Naive thymus-derived CD4-positive, alpha-beta T cell (primary cell): ENCODE measurements around the gene MBD6. TPM values are rescaled to one million over a fixed set of nuclear protein-coding genes. Genes with fewer than 3 reads are reported as not detected.

Experiments
- ATAC-seq: fragments of 150-1000 bp; cut with Tn5 transposase; 2 replicates; pipeline ENCODE4 v1.10.0; 2021; ENCODE audit warnings: mild to moderate bottlenecking, moderate library complexity
- CTCF ChIA-PET: fragments of 350-600 bp; sonication (Branson Sonifier 250); formaldehyde crosslinking; loops from one replicate; lab custom pipeline; 2021; ENCODE audit warnings: antibody characterized with exemption; lab: Charles Lee
- POLR2A ChIA-PET: fragments of 350-600 bp; sonication (Branson Sonifier 250); formaldehyde crosslinking; loops from one replicate; lab custom pipeline; 2021; ENCODE audit warnings: antibody characterized with exemption, inconsistent platforms; lab: Charles Lee
- DNase-seq, 9 donors: peaks; one replicate each; pipeline versions ENCODE4 v3.0.0 to v3.0.0-alpha.2; 2020 to 2022; ENCODE audit warnings: mixed read lengths in 1 of 9
- H3K27ac ChIP-seq: one replicate; pipeline ENCODE4 v1.7.0; 2013; ENCODE audit warnings: mild to moderate bottlenecking, low read depth, low read length, moderate library complexity
- H3K27me3 ChIP-seq, 2 donors: one replicate each; pipeline ENCODE4 v1.7.0; 2013; ENCODE audit warnings: low read length in 2 of 2, mild to moderate bottlenecking in 2 of 2, moderate library complexity in 2 of 2; ENCODE audit not compliant: control insufficient read depth in 2 of 2, insufficient read depth in 2 of 2
- H3K36me3 ChIP-seq, 3 experiments: 1 replicate in 2 of 3; 2 replicates in 1 of 3; pipeline ENCODE4 v1.7.0; 2013; ENCODE audit warnings: low read length in 3 of 3, mild to moderate bottlenecking in 3 of 3, moderate library complexity in 1 of 3; ENCODE audit not compliant: insufficient read depth in 3 of 3, control insufficient read depth in 2 of 3
- H3K4me1 ChIP-seq, 2 donors: one replicate each; pipeline ENCODE4 v1.7.0; 2013; ENCODE audit warnings: low read length in 2 of 2, mild to moderate bottlenecking in 2 of 2, moderate library complexity in 1 of 2; ENCODE audit not compliant: control insufficient read depth in 2 of 2, insufficient read depth in 2 of 2
- H3K4me3 ChIP-seq: 2 replicates; pipeline ENCODE4 v1.7.0; 2013; ENCODE audit warnings: mild to moderate bottlenecking, low read length
- H3K9me3 ChIP-seq, 3 experiments: 1 replicate in 2 of 3; 2 replicates in 1 of 3; pipeline ENCODE4 v1.7.0; 2013; ENCODE audit warnings: low read length in 3 of 3; ENCODE audit not compliant: control insufficient read depth in 2 of 3
- H3K27ac Mint-ChIP-seq, 9 donors: one replicate each; pipeline ENCODE4 v1.8.0; 2020 to 2022; ENCODE audit warnings: mixed read lengths in 9 of 9, mild to moderate bottlenecking in 8 of 9, moderate library complexity in 5 of 9, inconsistent platforms in 2 of 9
- H3K27me3 Mint-ChIP-seq, 5 donors: one replicate each; pipeline ENCODE4 v1.8.0; 2021 to 2022; ENCODE audit warnings: mixed read lengths in 5 of 5, mild to moderate bottlenecking in 1 of 5
- H3K36me3 Mint-ChIP-seq, 5 donors: one replicate each; pipeline ENCODE4 v1.8.0; 2020 to 2022; ENCODE audit warnings: mixed read lengths in 5 of 5, mild to moderate bottlenecking in 3 of 5, inconsistent platforms in 1 of 5
- H3K4me1 Mint-ChIP-seq, 7 donors: one replicate each; pipeline ENCODE4 v1.8.0; 2020 to 2022; ENCODE audit warnings: mixed read lengths in 7 of 7, mild to moderate bottlenecking in 3 of 7, inconsistent platforms in 1 of 7
- H3K4me3 Mint-ChIP-seq, 10 donors: one replicate each; pipeline ENCODE4 v1.8.0; 2020 to 2022; ENCODE audit warnings: mild to moderate bottlenecking in 10 of 10, mixed read lengths in 10 of 10, moderate library complexity in 6 of 10, inconsistent platforms in 2 of 10
- H3K9me3 Mint-ChIP-seq, 11 donors: one replicate each; pipeline ENCODE4 v1.8.0; 2020 to 2022; ENCODE audit warnings: mixed read lengths in 11 of 11, mild to moderate bottlenecking in 4 of 11, inconsistent platforms in 1 of 11, moderate library complexity in 1 of 11
- intact Hi-C, 2 donors: fragments of 100-400 bp; cut with micrococcal nuclease; formaldehyde crosslinking; loops; one replicate each; pipeline ENCODE4 v1.15.1; 2023
- polyA plus RNA-seq, 2 donors: library from polyadenylated mRNA; unstranded; fragments of 300-500 nt; fragmentation: Illumina TruSeq; gene quantifications; one replicate each; pipeline ENCODE4 v1.2.3, GENCODE V29; 2021
- total RNA-seq, 6 experiments: library from RNA in 5 of 6; stranded (reverse) in 5 of 6; gene quantifications; 1 replicate in 5 of 6; 2 replicates in 1 of 6; pipeline ENCODE4 v1.2.3 and lab custom pipeline; 2021 to 2026

MBD6 gene
- total and polyA plus RNA-seq, 7 experiments from 2014 or later: 0.50 to 127 (median 108) TPM

DNA sequence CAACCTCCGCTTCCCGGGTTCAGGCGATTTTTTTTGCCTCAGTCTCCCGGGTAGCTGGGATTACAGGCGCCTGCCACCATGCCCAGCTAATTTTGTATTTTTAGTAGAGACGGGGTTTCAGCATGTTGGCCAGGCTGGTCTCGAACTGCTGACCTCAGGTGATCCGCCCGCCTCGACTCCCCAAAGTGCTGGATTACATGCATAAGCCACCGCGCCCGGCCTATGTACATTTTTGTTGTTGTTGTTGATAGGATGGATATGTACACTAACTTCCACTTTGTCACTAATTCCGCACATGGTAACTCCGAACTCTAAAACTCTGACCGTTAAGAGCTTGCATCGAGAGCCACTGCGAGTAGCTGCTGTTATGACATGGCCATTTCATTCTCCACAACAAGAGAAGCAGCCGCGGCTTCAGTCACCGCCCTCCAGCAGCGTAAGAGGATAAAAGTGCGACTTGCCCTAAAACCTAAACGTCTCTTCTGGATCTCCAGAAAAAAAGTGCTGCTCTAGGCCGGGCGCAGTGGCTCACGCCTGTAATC is 35.5 kb upstream of the MBD6 start:
- Mint-ChIP-seq H3K4me1 (peaks cover 21 to 48% (median 39%) of the 10 kb centered on the region in 7 donors), H3K9me3 (no peaks in the 10 kb centered on the region), H3K36me3 (peaks cover 7 to 21% (median 17%) of the 10 kb centered on the region in 5 donors), H3K4me3 (peak overlapping the region in 7 of 10 donors; percentile 89 to 100 (median 97)), H3K27me3 (peaks cover 0 to 2% (median 0%) of the 10 kb centered on the region in 5 donors), H3K27ac (peak overlapping the region; percentile 86 to 99 (median 96))
- Histone ChIP-seq H3K36me3 (peaks cover 0 to 35% (median 10%) of the 10 kb centered on the region in 3 experiments), H3K27ac (peak overlapping the region; percentile 86), H3K9me3 (no peaks in the 10 kb centered on the region), H3K4me3 (no peak overlapping the region), H3K4me1 (peaks cover 17 to 21% of the 10 kb centered on the region in 2 donors), H3K27me3 (no peaks in the 10 kb centered on the region)
- POLR2A ChIA-PET: interaction anchor here (0.9 to 6.7 kb wide), 6 partner anchors 9 to 112 kb away, joined by 3 to 52 read pairs (median 5); partner anchors contain the start of gene ARHGAP9
- CTCF ChIA-PET: interaction anchor here (0.7 to 1.2 kb wide), 2 partner anchors 10 to 46 kb away, joined by 3 to 9 read pairs; no protein-coding TSS in a partner anchor
- intact Hi-C loops: loop anchor here (1.0 to 5.0 kb wide), 9 partner anchors 8 to 1370 kb away; partner anchors contain the start of genes R3HDM2 (in 2 of the 2), ARHGAP9 (in 1 of the 2), CDK4 (in 1 of the 2) and DCTN2 (in 1 of the 2)
- DNase-seq (no peak), ATAC-seq (no peak)

DNA sequence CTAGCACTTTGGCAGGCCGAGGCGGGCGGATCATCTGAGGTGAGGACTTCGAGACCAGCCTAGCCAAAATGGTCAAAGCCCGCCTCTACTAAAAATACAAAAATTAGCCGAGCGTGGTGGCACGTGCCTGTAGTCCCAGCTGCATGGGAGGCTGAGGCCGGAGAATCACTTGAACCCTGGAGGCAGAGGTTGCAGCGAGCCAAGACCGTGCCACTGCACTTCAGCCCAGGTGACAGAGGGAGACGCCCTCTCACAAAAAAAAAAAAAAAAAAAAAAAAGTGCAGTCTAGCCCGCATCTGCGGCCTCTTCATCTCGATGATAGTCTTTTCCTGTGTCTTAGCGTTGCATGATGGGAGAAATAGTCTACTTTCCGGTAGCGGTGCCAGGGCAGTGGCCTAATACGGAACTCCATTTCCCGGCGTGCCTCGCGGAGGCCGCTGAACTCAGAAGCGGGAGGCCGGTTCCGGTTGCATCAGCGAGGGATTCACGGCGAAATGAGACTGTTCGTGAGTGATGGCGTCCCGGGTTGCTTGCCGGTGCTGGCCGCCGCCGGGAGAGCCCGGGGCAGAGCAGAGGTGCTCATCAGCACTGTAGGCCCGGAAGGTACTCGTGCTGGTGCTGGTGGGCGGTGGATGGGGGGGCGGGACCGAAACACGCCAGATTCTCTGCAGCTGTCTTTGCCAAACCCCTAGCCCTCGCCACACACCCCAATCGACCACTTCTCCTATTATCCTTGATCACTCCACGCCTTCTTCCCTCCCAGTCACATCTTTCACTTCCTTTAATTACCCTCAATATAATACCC is 34.8 kb upstream of the MBD6 start, which contains the start of gene MARS1:
MARS1 (plus strand) TSS at position 472 of the 805 bp plus-strand sequence; CDS start at position 495, 23 bp downstream.
- no peaks in the 10 kb centered on the region for H3K9me3 Mint-ChIP-seq
- H3K36me3 Mint-ChIP-seq: peaks cover 7 to 25% (median 20%) of the 10 kb centered on the region in 5 donors
- peak; percentile 99 for ATAC-seq
- H3K9me3 ChIP-seq: no peaks in the 10 kb centered on the region
- H3K4me3 Mint-ChIP-seq: peak within 1 kb of the TSS; percentile 89 to 100 (median 98)
- ChIA-PET POLR2A (interaction anchor here (0.6 to 6.7 kb wide), 9 partner anchors 7 to 111 kb away, joined by 3 to 52 read pairs (median 4); partner anchors contain the start of gene ARHGAP9), CTCF (interaction anchor here (0.9 to 1.2 kb wide), 2 partner anchors 11 kb away, joined by 3 to 9 read pairs; no protein-coding TSS in a partner anchor)
- peak within 1 kb of the TSS; percentile 86 to 99 (median 96) for H3K27ac Mint-ChIP-seq
- peaks cover 17 to 21% of the 10 kb centered on the region in 2 donors for H3K4me1 ChIP-seq
- H3K27ac ChIP-seq: peak within 1 kb of the TSS; percentile 86
- peaks cover 2 to 41% (median 10%) of the 10 kb centered on the region in 3 experiments for H3K36me3 ChIP-seq
- intact Hi-C loops: loop anchor here (1.0 to 5.0 kb wide), 10 partner anchors 8 to 1370 kb away; partner anchors contain the start of genes DDIT3 (in 2 of the 2), R3HDM2 (in 2 of the 2), ARHGAP9 (in 1 of the 2) and CDK4 (in 1 of the 2)
- peaks cover 21 to 48% (median 40%) of the 10 kb centered on the region in 7 donors for H3K4me1 Mint-ChIP-seq
- H3K27me3 Mint-ChIP-seq: peaks cover 0 to 2% (median 0%) of the 10 kb centered on the region in 5 donors
- H3K4me3 ChIP-seq: peak within 1 kb of the TSS; percentile 89
- H3K27me3 ChIP-seq: no peaks in the 10 kb centered on the region
- peak; percentile 71 to 95 (median 93) for DNase-seq

DNA sequence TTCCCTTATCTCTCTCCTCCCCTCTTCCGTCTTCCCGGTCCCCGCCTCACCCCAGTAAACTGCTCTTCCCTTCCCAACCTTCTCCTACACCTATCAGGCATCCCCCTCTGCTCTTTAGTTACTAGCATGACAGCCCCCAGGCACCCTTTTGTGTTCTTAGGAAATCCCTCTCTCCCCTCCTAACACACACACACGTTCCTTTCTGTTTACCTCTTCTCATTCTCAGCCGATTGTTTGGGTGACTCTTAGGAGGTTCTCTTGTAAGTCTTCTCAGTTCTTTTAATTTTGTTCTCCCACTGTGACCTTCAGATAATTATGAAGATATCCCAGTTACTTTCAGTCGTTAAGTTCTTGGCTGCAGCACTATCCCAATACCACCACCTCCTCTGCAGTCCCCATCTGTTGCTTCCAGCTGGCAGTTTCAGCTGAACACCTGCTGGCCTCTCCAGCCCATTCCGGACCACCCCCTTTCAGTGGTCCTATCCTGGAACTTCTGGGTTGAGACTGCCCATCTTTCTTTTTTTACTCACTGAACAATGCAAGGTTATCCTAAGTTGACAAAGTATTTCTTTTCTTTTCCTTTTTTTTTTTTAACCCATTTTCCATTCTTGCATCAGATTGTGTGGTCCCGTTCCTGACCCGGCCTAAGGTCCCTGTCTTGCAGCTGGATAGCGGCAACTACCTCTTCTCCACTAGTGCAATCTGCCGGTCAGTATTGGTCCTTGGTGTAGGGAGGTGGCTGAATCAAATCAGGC is 34.0 kb upstream of the MBD6 start:
- Mint-ChIP-seq H3K4me3 (peak overlapping the region; percentile 89 to 100 (median 98)), H3K36me3 (peaks cover 7 to 27% (median 21%) of the 10 kb centered on the region in 5 donors), H3K27me3 (peaks cover 0 to 2% (median 0%) of the 10 kb centered on the region in 5 donors), H3K4me1 (peaks cover 19 to 41% (median 35%) of the 10 kb centered on the region in 7 donors), H3K27ac (peak overlapping the region; percentile 86 to 99 (median 96)), H3K9me3 (no peaks in the 10 kb centered on the region)
- Histone ChIP-seq H3K4me1 (peaks cover 17 to 21% of the 10 kb centered on the region in 2 donors), H3K9me3 (no peaks in the 10 kb centered on the region), H3K27me3 (no peaks in the 10 kb centered on the region), H3K4me3 (peak overlapping the region; percentile 89), H3K36me3 (peaks cover 5 to 44% (median 10%) of the 10 kb centered on the region in 3 experiments), H3K27ac (peak overlapping the region; percentile 86)
- ATAC-seq: no peak
- CTCF ChIA-PET: interaction anchor here (0.7 to 0.9 kb wide), 3 partner anchors 8 to 25 kb away, joined by 3 read pairs; no protein-coding TSS in a partner anchor
- no peak for DNase-seq
- intact Hi-C loops: loop anchor here (1.0 to 5.0 kb wide), 3 partner anchors 30 to 1371 kb away; partner anchors contain the start of genes DDIT3 (in 1 of the 2), GLI1 (in 1 of the 2), RPL41 (in 1 of the 2) and ZC3H10 (in 1 of the 2)
- POLR2A ChIA-PET: interaction anchor here (0.6 to 6.7 kb wide), 10 partner anchors 8 to 58 kb away, joined by 3 to 52 read pairs (median 4); partner anchors contain the start of genes ARHGAP9 and DDIT3

DNA sequence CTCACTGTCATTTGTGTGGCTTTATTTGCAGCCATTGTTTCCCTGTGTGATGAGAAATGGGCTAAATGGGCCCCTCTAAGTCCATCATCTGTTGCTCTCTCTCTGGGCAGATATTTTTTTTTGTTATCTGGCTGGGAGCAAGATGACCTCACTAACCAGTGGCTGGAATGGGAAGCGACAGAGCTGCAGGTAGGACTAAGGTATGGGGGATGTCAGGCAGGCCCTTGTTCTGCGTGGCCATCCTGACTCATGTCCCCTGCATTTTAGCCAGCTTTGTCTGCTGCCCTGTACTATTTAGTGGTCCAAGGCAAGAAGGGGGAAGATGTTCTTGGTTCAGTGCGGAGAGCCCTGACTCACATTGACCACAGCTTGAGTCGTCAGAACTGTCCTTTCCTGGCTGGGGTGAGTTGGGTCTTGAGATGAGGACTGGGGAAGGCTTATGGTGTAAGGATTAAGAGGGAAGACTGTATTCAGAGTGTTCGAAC is 33.4 kb upstream of the MBD6 start:
- Mint-ChIP-seq H3K36me3 (peaks cover 7 to 31% (median 21%) of the 10 kb centered on the region in 5 donors), H3K4me3 (peak overlapping the region; percentile 89 to 100 (median 98)), H3K9me3 (no peaks in the 10 kb centered on the region), H3K27ac (peak overlapping the region; percentile 86 to 99 (median 96)), H3K27me3 (peaks cover 0 to 2% (median 0%) of the 10 kb centered on the region in 5 donors), H3K4me1 (peaks cover 19 to 40% (median 35%) of the 10 kb centered on the region in 7 donors)
- Histone ChIP-seq H3K4me3 (peak overlapping the region; percentile 1), H3K9me3 (no peaks in the 10 kb centered on the region), H3K4me1 (peaks cover 17 to 21% of the 10 kb centered on the region in 2 donors), H3K27ac (peak overlapping the region; percentile 86), H3K36me3 (peaks cover 5 to 44% (median 10%) of the 10 kb centered on the region in 3 experiments), H3K27me3 (no peaks in the 10 kb centered on the region)
- no peak for DNase-seq
- ATAC-seq: no peak
- POLR2A ChIA-PET: interaction anchor here (0.9 to 6.7 kb wide), 7 partner anchors 9 to 30 kb away, joined by 3 to 52 read pairs (median 4); partner anchors contain the start of genes ARHGAP9 and DDIT3
- CTCF ChIA-PET: interaction anchor here (0.7 to 0.8 kb wide), 2 partner anchors 8 to 26 kb away, joined by 3 read pairs; no protein-coding TSS in a partner anchor
- intact Hi-C loops: loop anchor here (2.0 to 5.0 kb wide), 2 partner anchors 30 to 1372 kb away; partner anchors contain the start of genes GLI1 (in 1 of the 2), RPL41 (in 1 of the 2) and ZC3H10 (in 1 of the 2)

DNA sequence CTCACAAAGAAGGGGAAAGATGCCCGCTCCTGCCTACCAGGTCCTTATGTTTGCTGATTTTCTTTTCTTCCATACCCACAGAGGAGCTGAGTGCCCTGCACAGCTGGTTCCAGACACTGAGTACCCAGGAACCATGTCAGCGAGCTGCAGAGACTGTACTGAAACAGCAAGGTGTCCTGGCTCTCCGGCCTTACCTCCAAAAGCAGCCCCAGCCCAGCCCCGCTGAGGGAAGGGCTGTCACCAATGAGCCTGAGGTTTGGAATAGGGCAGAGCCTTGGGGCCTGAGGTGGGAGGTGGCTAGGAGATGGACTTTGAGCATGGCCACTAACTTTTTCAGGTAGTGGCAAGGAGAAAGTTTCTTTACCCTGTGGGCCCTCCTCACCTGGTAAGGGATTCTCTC is 32.5 kb upstream of the MBD6 start:
- Histone ChIP-seq H3K4me3 (no peak overlapping the region), H3K4me1 (peaks cover 17 to 21% of the 10 kb centered on the region in 2 donors), H3K36me3 (peaks cover 5 to 44% (median 10%) of the 10 kb centered on the region in 3 experiments), H3K27me3 (no peaks in the 10 kb centered on the region), H3K27ac (peak overlapping the region; percentile 16), H3K9me3 (no peaks in the 10 kb centered on the region)
- Mint-ChIP-seq H3K4me3 (no peak overlapping the region), H3K27me3 (peaks cover 0 to 2% (median 0%) of the 10 kb centered on the region in 5 donors), H3K4me1 (peaks cover 19 to 40% (median 35%) of the 10 kb centered on the region in 7 donors), H3K27ac (peak overlapping the region in 4 of 9 donors; percentile 45 to 96 (median 80)), H3K9me3 (no peaks in the 10 kb centered on the region), H3K36me3 (peaks cover 7 to 33% (median 22%) of the 10 kb centered on the region in 5 donors)
- intact Hi-C loops: loop anchor here in 1 of 2 donors (2.0 kb wide), 1 partner anchor 13 kb away; no protein-coding TSS in a partner anchor
- ATAC-seq (no peak), DNase-seq (no peak)
- ChIA-PET CTCF (no interaction called here), POLR2A (interaction anchor here (0.7 to 6.7 kb wide), 4 partner anchors 12 to 29 kb away, joined by 3 to 52 read pairs (median 5); partner anchors contain the start of genes ARHGAP9 and DDIT3)
